GM18858 (cell line): ENCODE results near the gene STK26.
"Not testable (repeated sequence)": the region's sequence is repeated elsewhere in the genome, so short reads cannot be mapped to it uniquely, and the experiment has no call there.

Experiments used
- ATAC-seq: cut with Tn5 transposase; IDR thresholded peaks from one replicate; pipeline ENCODE4 v1.9.1; 2021; ENCODE audit not compliant: unreplicated experiment

The STK26 gene

GRCh38 chrX:132022967-132023895, at the start of gene STK26:
STK26 (plus strand) TSS chrX:132023302; CDS start chrX:132023618, 316 bp downstream.
- peak; percentile 61 for ATAC-seq

- no peak for ATAC-seq
Measured at GRCh38 chrX:131975851-131976250, 47.3 kb upstream of the STK26 start.

GRCh38 chrX:131977619-131978018, 45.5 kb upstream of the STK26 start:
- ATAC-seq = no peak

- ATAC-seq = no peak
Measured at GRCh38 chrX:131979116-131979515, 44.0 kb upstream of the STK26 start.

- ATAC-seq = no peak
Measured at GRCh38 chrX:131985526-131986049, 37.5 kb upstream of the STK26 start.

- ATAC-seq = peak; percentile 97
Measured at GRCh38 chrX:131987252-131987651, 35.9 kb upstream of the STK26 start.

GRCh38 chrX:131988236-131988635, 34.9 kb upstream of the STK26 start:
- ATAC-seq = no peak

GRCh38 chrX:132001127-132001526, 22.0 kb upstream of the STK26 start:
- no peak for ATAC-seq

GRCh38 chrX:132004728-132005127, 18.4 kb upstream of the STK26 start:
- ATAC-seq = no peak

GRCh38 chrX:132009350-132009749, 13.8 kb upstream of the STK26 start:
- ATAC-seq = no peak

- not testable (repeated sequence) for ATAC-seq
Measured at GRCh38 chrX:132010213-132010612, 12.9 kb upstream of the STK26 start.

- ATAC-seq = no peak
Measured at GRCh38 chrX:132015875-132016274, 7.2 kb upstream of the STK26 start.

- no peak for ATAC-seq
Measured at GRCh38 chrX:132016628-132017430, 6.3 kb upstream of the STK26 start.

- ATAC-seq = no peak
Measured at GRCh38 chrX:132017431-132018185, 5.5 kb upstream of the STK26 start.

GRCh38 chrX:132022198-132022966, 720 bp upstream of the STK26 start:
- ATAC-seq = peak; percentile 21

GRCh38 chrX:132023896-132024386, 839 bp downstream of the STK26 start:
- no peak for ATAC-seq

- ATAC-seq = no peak
Measured at GRCh38 chrX:132025041-132025440, 1.9 kb downstream of the STK26 start.

- no peak for ATAC-seq
Measured at GRCh38 chrX:132030264-132030663, 7.2 kb downstream of the STK26 start.

- ATAC-seq = no peak
Measured at GRCh38 chrX:132031867-132032266, 8.8 kb downstream of the STK26 start.

- ATAC-seq = no peak
Measured at GRCh38 chrX:132033166-132033565, 10.1 kb downstream of the STK26 start.
